ENCODE results near the gene CFAP221. TPM values are rescaled to one million over a fixed set of nuclear protein-coding genes. Genes with fewer than 3 reads are reported as not detected.

Gene CFAP221
- total RNA-seq, 1 experiment from 2014 or later = 10.0 TPM

- Mint-ChIP-seq H3K9me3 (ENCODE audit: low read depth, unreplicated experiment) (peaks cover 1% of the 10 kb centered on the region), H3K4me3 (ENCODE audit: low read depth, unreplicated experiment) (no peak overlapping the region), H3K27ac (ENCODE audit: unreplicated experiment) (no peak overlapping the region), H3K27me3 (ENCODE audit: unreplicated experiment) (no peaks in the 10 kb centered on the region), H3K4me1 (ENCODE audit: low read depth, unreplicated experiment) (no peaks in the 10 kb centered on the region), H3K36me3 (ENCODE audit: insufficient read depth, unreplicated experiment) (no peaks in the 10 kb centered on the region)
- CTCF ChIA-PET = no interaction called here
- TF ChIP-seq, protein P1, sequence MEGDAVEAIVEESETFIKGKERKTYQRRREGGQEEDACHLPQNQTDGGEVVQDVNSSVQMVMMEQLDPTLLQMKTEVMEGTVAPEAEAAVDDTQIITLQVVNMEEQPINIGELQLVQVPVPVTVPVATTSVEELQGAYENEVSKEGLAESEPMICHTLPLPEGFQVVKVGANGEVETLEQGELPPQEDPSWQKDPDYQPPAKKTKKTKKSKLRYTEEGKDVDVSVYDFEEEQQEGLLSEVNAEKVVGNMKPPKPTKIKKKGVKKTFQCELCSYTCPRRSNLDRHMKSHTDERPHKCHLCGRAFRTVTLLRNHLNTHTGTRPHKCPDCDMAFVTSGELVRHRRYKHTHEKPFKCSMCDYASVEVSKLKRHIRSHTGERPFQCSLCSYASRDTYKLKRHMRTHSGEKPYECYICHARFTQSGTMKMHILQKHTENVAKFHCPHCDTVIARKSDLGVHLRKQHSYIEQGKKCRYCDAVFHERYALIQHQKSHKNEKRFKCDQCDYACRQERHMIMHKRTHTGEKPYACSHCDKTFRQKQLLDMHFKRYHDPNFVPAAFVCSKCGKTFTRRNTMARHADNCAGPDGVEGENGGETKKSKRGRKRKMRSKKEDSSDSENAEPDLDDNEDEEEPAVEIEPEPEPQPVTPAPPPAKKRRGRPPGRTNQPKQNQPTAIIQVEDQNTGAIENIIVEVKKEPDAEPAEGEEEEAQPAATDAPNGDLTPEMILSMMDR (IDR thresholded peaks at IDR 0.05; ENCODE audit: unreplicated experiment) = no peak
- BruUV-seq (replicated peaks) = no TSS peak
- intact Hi-C loops (cut with micrococcal nuclease; ENCODE audit: unreplicated experiment) = no loop called here
- no peak for DNase-seq
Measured at GRCh38 chr2:119574864-119575263, 30.6 kb downstream of the CFAP221 start.

DNA sequence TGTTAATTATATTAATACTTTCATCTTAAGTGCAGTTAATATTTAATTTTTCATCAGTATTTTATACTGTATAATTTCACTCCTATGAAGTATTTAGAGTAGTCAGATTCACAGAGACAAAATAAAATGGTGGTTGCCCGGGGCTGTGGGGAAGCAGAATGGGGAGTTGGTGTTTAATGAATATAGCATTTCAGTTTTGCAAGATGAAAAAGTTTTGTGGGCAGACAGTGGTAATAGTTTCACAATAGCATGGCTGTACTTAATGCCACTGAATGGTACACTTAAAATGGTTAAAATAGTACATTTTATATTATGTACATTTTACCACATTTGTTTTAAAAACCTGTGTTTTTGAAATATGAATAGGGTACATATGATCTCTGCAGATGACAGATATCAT lies 31.2 kb downstream of the CFAP221 start:
- TF ChIP-seq, protein P1 (IDR thresholded peaks at IDR 0.05; ENCODE audit: unreplicated experiment) = no peak
- Mint-ChIP-seq H3K36me3 (ENCODE audit: insufficient read depth, unreplicated experiment) (no peaks in the 10 kb centered on the region), H3K9me3 (ENCODE audit: low read depth, unreplicated experiment) (no peaks in the 10 kb centered on the region), H3K4me1 (ENCODE audit: low read depth, unreplicated experiment) (no peaks in the 10 kb centered on the region), H3K4me3 (ENCODE audit: low read depth, unreplicated experiment) (no peak overlapping the region), H3K27ac (ENCODE audit: unreplicated experiment) (no peak overlapping the region), H3K27me3 (ENCODE audit: unreplicated experiment) (no peaks in the 10 kb centered on the region)
- no TSS peak for BruUV-seq (replicated peaks)
- intact Hi-C loops (cut with micrococcal nuclease; ENCODE audit: unreplicated experiment) = no loop called here
- CTCF ChIA-PET = no interaction called here
- DNase-seq = no peak

GRCh38 chr2:119579424-119580295 lies 35.4 kb downstream of the CFAP221 start:
- Mint-ChIP-seq H3K27ac (ENCODE audit: unreplicated experiment) (no peak overlapping the region), H3K27me3 (ENCODE audit: unreplicated experiment) (no peaks in the 10 kb centered on the region), H3K9me3 (ENCODE audit: low read depth, unreplicated experiment) (peaks cover 2% of the 10 kb centered on the region), H3K4me1 (ENCODE audit: low read depth, unreplicated experiment) (no peaks in the 10 kb centered on the region), H3K36me3 (ENCODE audit: insufficient read depth, unreplicated experiment) (no peaks in the 10 kb centered on the region), H3K4me3 (ENCODE audit: low read depth, unreplicated experiment) (no peak overlapping the region)
- CTCF ChIA-PET = no interaction called here
- intact Hi-C loops (cut with micrococcal nuclease; ENCODE audit: unreplicated experiment) = loop anchor here (10.0 kb wide), 1 partner anchor 65 kb away; no protein-coding TSS in a partner anchor
- TF ChIP-seq, protein P1 (IDR thresholded peaks at IDR 0.05; ENCODE audit: unreplicated experiment) = no peak
- DNase-seq = no peak
- BruUV-seq (replicated peaks) = no TSS peak

DNA sequence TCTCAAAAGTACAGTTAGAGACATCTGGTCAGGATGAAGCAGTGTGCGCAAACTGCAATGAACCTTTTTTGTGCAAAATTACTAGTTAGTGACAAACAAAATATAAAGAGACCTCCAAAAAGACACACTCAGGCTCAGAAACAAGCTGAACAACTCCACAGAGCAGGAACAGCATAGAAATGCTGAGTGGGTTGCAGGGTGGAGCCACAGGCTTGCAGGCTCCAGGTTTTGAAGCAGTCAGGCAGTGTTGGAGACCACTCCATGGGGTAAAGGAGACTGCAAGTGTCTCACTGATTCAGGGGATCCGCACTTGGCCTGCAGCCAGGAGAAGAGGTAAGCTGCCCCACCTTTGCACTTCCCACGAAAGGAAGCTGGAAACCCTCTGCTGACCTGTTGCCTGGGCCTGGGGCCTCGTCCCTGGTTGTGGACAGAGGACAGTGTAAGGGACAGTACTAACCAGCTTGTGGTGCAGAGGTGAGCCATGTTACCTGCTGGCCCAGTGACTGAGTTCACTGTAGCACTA lies 36.4 kb downstream of the CFAP221 start:
- Mint-ChIP-seq H3K9me3 (ENCODE audit: low read depth, unreplicated experiment) (peaks cover 4% of the 10 kb centered on the region), H3K4me1 (ENCODE audit: low read depth, unreplicated experiment) (peaks cover 2% of the 10 kb centered on the region), H3K36me3 (ENCODE audit: insufficient read depth, unreplicated experiment) (no peaks in the 10 kb centered on the region), H3K27me3 (ENCODE audit: unreplicated experiment) (no peaks in the 10 kb centered on the region), H3K27ac (ENCODE audit: unreplicated experiment) (no peak overlapping the region), H3K4me3 (ENCODE audit: low read depth, unreplicated experiment) (no peak overlapping the region)
- TF ChIP-seq, protein P1 (IDR thresholded peaks at IDR 0.05; ENCODE audit: unreplicated experiment) = no peak
- CTCF ChIA-PET = no interaction called here
- no TSS peak for BruUV-seq (replicated peaks)
- intact Hi-C loops (cut with micrococcal nuclease; ENCODE audit: unreplicated experiment) = loop anchor here (10.0 kb wide), 1 partner anchor 66 kb away; no protein-coding TSS in a partner anchor
- DNase-seq = no peak

All from Calu3 (cell line).